ENCODE results near the gene GKAP1.
"Not testable (repeated sequence)": the region's sequence is repeated elsewhere in the genome, so short reads cannot be mapped to it uniquely, and the experiment has no call there.

GKAP1 gene

DNA sequence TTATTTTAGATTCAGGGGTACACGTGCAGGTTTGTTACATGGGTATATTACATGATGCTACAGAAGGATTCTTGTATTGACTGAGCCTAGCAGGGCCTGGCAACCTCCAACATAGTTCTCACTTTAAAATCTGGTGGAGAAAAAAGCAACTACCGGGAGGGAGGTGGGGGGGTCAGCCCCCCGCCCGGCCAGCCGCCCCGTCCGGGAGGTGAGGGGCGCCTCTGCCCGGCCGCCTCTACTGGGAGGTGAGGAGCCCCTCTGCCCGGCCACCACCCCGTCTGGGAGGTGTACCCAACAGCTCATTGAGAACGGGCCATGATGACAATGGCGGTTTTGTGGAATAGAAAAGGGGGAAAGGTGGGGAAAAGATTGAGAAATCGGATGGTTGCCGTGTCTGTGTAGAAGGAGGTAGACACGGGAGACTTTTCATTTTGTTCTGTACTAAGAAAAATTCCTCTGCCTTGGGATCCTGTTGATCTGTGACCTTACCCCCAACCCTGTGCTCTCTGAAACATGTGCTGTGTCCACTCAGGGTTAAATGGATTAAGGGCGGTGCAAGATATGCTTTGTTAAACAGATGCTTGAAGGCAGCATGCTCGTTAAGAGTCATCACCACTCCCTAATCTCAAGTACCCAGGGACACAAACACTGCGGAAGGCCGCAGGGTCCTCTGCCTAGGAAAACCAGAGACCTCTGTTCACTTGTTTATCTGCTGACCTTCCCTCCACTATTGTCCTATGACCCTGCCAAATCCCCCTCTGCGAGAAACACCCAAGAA, 88.8 kb downstream of the GKAP1 start:
- not testable (repeated sequence) for DNase-seq

DNA sequence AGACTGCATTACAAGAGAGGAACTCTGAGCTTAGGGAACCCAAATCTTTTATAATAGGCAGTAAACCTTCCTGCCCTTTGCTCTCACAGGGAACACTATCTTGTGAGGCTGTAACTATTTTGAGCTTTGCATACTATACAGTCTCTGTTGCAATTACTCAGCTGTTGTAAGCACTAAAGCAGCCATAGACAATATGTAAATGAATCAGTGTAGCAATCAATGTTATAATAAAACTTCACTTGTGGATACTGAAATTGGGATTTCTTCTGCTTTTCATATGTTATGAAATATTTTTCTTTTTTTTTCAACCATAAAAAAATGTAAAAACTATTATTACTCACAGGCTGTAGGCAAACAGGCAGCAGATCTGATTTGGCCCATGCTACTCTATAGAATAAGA, 93.1 kb downstream of the GKAP1 start:
- no peak for DNase-seq

DNA sequence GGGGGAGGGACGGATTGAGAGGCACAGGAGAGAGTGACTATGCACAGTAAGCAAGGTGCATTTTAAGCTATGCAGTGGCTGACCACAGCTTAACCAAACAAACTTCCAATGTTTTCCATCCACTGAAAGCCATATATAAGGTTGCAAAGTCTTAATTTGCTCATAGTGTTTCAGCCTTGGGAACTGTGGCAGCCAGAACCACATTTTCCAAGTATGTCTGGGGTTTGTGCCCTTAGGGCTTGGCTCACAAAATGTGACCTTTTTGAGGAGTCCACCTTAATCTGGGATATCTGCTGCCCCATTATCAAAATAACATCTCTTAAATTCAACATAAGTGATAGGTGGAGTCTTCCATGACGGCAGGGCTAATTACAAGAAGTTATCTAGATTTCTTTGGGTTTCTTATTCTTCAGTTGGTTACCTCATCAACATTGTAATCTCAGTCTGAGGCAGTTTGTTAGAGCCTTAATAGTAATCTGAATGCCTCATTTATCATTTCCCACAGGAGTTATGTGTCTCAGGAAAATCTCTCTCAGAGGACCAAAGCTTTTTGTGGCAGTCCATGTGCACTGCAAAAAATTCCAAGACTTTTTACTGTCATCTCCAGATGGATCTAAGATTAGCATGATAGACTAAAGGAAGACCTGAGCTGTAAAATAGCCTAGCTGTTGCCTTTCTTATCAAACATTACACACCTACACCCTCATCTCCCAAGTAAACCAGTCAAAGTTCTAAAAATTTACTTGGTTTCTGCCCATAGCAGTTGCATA, 94.7 kb downstream of the GKAP1 start:
- DNase-seq: no peak

DNA sequence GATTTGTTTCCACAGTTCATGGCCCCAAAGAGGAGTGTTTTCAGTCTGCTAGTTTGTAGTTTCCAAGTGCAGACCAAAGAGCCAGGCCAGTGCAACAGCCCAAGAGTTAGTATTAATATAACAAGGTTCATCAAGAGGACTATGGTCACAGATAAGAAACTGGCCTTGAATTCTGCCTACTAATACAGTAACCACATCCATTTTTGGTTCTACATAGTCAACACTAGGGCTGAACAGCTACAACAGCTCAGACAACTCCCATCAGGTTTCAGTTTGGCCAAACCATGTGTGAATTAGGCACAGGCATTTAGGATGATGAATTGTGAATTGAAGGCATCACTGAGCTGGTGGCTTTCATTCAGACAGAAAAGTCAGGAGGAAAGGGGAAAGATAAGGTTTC, 96.1 kb downstream of the GKAP1 start:
- no peak for DNase-seq

- DNase-seq: no peak
Observed at GRCh38 chr9:83715794-83716193, 101.8 kb downstream of the GKAP1 start.

DNA sequence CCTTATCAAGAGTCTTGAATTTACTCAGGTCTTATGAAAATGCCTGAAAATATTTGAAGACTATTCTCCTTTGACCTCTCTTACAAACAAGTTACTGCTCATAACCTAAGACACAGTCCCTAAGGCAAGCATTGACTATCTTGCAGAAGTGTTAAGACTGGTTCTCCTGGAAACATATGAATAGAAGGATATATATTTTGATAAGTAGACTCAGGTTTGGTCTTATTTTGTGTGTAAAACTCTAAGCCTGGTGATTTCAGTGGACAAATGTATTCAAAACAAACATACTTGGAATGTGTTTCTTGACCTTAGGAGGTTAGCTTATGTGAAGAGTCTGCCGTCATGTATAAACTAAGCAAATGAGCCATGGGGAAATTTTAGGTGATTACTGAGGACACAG, 102.3 kb downstream of the GKAP1 start:
- no peak for DNase-seq

DNA sequence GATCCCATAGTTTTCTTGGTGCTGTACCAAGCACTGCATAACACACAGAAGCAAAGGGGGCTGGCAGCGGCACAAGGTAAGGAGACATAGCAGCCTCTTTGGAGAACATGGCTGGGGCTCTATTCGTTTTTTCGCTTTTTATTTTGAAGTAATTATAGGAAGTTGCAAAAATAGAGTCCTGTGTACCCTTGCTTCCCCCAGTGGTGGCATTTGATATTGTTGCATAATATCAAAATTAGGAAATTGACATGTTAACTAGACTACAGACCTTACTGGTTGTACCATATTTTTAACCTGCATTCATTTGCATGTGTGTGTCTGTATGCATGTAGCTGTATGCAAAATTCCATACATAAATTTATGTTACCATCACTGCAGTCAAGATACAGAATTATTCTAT, 103.2 kb downstream of the GKAP1 start:
- DNase-seq: no peak

DNA sequence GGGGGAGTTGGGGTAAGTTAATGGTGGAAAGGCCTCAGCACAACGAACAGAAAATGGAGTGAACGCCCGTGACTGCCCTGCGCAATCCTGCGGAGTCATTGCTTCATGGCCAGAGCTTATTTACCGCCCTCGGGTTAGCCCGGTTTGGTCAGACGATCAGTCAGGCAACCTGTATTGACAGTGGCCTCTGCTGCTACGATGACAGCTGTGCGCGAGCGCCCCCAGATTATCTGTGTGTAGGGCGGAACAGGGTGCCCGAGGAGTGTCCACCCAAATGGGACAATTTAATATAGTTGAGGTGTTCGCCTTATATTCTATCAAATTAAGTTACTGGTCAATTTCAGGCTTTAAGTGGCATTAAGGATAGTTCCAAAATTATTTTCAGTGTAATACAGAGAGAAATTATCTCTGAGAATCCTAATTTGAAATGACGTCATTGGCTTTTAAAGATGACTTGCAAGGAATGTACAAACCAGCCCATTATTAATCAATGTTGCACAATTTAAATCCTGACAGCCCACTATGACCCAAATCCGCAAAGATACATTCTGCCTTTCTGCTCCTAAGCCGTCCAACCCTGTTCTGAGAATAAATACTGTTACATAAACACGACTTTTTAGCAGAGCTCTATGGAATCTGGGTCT, 108.9 kb downstream of the GKAP1 start:
- no peak for DNase-seq

DNA sequence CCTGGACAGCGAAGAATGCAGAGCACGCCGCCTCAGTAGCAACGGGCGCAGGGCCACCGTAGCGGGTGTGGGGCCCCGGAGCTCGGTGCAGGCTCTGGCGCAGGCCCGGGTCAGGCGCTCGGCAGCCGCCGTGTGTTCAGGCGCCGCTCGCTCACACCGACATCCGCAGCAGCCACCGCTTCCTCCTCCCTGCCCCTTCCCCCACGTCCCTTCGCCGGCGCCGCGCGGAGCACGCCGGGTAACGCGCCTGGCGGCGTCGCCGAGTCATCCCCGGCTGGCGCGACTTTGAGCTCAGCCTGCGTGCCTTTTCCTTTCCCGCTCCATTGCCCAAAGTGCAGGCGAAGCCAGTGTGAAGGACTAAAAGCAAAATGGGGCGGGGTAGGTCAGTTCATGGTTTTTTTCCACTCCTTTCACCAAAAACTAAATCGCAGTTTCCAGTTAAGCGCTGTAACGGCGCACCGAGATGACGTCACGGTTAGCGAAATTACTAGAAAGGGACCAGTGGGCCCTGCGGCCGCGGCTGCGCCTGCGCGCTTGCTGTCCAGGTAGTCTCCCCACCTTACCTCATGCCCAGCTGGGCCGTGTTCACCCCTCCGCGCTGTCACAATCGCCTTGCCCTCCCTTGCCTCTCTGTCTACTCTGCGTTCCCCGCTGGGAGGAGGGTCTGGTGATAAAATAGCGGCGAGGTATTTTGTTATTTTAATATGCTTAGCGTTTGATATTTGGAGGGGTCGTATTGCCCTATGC, 109.6 kb downstream of the GKAP1 start, which contains the start of gene UBQLN1:
TSS of gene UBQLN1 (minus strand) at position 191 of the 747 bp plus-strand sequence. CDS start 279 bp downstream, outside the sequence.
- peak; percentile 94 for DNase-seq

DNA sequence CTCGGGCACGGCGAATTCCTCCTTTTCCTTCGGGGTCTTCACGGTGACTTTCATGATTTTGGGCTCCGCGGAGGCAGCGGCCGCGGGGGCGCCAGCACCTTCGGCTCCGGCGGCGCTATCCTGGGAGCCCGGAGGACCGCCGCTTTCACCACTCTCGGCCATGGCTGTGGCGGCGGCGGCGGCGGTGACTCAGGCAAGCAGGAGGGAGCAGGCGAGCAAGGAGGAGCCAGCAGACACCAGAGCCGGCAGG, 110.1 kb downstream of the GKAP1 start:
- DNase-seq: no peak

- peak; percentile 65 for DNase-seq
Observed at GRCh38 chr9:83706676-83707517, 110.7 kb downstream of the GKAP1 start.

GRCh38 chr9:83705219-83705651, 112.3 kb downstream of the GKAP1 start:
- peak; percentile 25 for DNase-seq

DNA sequence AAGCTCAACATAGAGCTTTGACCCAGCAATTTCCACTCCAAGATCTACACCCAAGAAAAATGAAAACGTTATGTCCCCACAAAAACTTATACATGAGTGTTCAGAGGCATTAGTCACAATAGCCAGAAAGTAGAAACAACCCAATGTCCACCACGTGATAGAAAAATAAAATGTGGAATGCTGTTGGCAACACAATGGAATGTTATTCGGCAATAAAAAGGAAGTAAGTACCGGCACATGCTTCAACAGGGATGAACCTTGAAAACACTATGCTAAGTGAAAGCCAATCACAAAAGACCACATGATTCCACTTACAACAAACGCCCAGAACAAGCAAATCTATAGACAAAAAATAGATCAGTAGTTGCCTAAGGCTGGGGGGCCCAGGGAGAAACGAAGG, 115.8 kb downstream of the GKAP1 start:
- DNase-seq: no peak

- DNase-seq: no peak
Observed at GRCh38 chr9:83701286-83701685, 116.3 kb downstream of the GKAP1 start.

- no peak for DNase-seq
Observed at GRCh38 chr9:83699615-83700014, 118.0 kb downstream of the GKAP1 start.

DNA sequence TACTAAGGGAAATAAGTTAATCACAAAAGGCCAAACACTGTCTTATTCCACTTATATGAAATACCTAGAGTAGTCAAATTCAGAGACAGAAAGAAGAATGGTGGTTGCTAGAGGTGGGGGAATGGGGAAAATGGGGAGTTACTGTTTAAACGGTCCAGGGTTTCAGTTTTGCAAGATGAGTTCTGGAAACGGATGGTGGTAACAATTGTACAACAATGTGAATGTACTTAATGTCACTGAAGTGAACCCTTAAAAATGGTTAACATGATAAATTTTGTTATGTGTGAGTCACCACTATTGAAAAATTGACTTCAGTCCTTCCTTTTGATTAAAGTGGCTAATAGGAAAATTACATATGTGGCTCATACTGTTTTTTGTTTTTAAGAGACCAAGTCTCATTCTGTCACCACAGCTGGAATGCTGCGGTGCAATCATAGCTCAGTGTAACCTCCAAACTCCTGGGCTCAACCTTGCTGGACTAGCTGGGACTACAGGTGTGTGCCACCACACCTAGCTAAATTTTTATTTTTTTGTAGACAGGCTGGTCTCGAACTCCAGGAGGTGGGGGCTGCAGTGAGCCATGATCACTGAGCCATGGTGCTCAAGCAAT, 118.5 kb downstream of the GKAP1 start:
- DNase-seq: no peak

DNA sequence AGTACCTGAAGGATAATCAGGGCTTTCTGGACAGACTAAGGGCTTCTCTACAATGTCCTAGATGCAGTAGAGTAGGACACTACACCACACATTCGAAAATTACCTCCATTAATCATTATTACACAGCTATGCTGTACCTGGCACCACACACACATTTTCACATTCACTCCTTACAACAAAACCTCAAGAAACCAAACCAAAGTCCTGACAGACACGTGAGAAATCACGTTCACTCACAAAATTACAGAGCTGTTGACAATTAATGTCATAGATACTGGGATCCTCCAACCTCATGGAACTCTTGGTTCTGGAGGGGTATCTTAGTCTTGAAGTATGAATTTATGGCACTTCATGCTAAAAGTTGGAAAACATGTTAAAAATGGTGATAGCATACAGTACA, 126.1 kb downstream of the GKAP1 start:
- DNase-seq: no peak

All from central memory CD4-positive, alpha-beta T cell (primary cell).